Measurements from ENCODE around the gene NUP107.

GRCh38 chr12:68769941-68770340, 83.2 kb downstream of the NUP107 start:
- no peak for TF ChIP-seq POLR2A (IDR thresholded peaks at IDR 0.05)
- TF ChIP-seq CTCF (IDR thresholded peaks at IDR 0.05), result no peak
